HTERT RPE-1 (cell line): ENCODE results near the gene RHOH.

Source experiments
- in situ Hi-C: fragments of 300-500 bp; cut with MboI; formaldehyde crosslinking; loops from 4 replicates; pipeline ENCODE4 v1.14.3; 2020; ENCODE audit warnings: low sequenced_read_pairs

The RHOH gene

GRCh38 chr4:40232610-40233009, 35.8 kb downstream of the RHOH start:
- in situ Hi-C loops, result no loop called here

GRCh38 chr4:40233227-40233626, 36.4 kb downstream of the RHOH start:
- in situ Hi-C loops, result no loop called here

GRCh38 chr4:40234519-40235039, 37.7 kb downstream of the RHOH start:
- in situ Hi-C loops, result no loop called here

- in situ Hi-C loops, result no loop called here
Measured at GRCh38 chr4:40238008-40238699, 41.3 kb downstream of the RHOH start.

GRCh38 chr4:40238700-40239548, 42.1 kb downstream of the RHOH start:
- in situ Hi-C loops, result no loop called here

- in situ Hi-C loops, result no loop called here
Measured at GRCh38 chr4:40240040-40240653, 43.3 kb downstream of the RHOH start.

GRCh38 chr4:40241026-40241425, 44.2 kb downstream of the RHOH start:
- in situ Hi-C loops, result no loop called here

- in situ Hi-C loops, result no loop called here
Measured at GRCh38 chr4:40241941-40242340, 45.1 kb downstream of the RHOH start.

- in situ Hi-C loops, result no loop called here
Measured at GRCh38 chr4:40243386-40243948, 46.6 kb downstream of the RHOH start.

GRCh38 chr4:40244606-40245005, 47.8 kb downstream of the RHOH start:
- in situ Hi-C loops, result no loop called here

- in situ Hi-C loops, result no loop called here
Measured at GRCh38 chr4:40245550-40245949, 48.7 kb downstream of the RHOH start.

GRCh38 chr4:40246011-40246900, 49.4 kb downstream of the RHOH start:
- in situ Hi-C loops, result no loop called here

GRCh38 chr4:40246938-40247337, 50.1 kb downstream of the RHOH start:
- in situ Hi-C loops, result no loop called here

- in situ Hi-C loops, result no loop called here
Measured at GRCh38 chr4:40247350-40247749, 50.5 kb downstream of the RHOH start.

GRCh38 chr4:40251366-40251765, 54.5 kb downstream of the RHOH start:
- in situ Hi-C loops, result no loop called here

GRCh38 chr4:40253906-40254305, 57.1 kb downstream of the RHOH start:
- in situ Hi-C loops, result no loop called here

- in situ Hi-C loops, result no loop called here
Measured at GRCh38 chr4:40254608-40255392, 58.0 kb downstream of the RHOH start.

- in situ Hi-C loops, result no loop called here
Measured at GRCh38 chr4:40255393-40256281, 58.8 kb downstream of the RHOH start.

GRCh38 chr4:40256329-40256728, 59.5 kb downstream of the RHOH start:
- in situ Hi-C loops, result no loop called here
